ENCODE measurements around the gene PRR33.
"Not testable (repeated sequence)": the region's sequence is repeated elsewhere in the genome, so short reads cannot be mapped to it uniquely, and the experiment has no call there.

Gene PRR33

DNA sequence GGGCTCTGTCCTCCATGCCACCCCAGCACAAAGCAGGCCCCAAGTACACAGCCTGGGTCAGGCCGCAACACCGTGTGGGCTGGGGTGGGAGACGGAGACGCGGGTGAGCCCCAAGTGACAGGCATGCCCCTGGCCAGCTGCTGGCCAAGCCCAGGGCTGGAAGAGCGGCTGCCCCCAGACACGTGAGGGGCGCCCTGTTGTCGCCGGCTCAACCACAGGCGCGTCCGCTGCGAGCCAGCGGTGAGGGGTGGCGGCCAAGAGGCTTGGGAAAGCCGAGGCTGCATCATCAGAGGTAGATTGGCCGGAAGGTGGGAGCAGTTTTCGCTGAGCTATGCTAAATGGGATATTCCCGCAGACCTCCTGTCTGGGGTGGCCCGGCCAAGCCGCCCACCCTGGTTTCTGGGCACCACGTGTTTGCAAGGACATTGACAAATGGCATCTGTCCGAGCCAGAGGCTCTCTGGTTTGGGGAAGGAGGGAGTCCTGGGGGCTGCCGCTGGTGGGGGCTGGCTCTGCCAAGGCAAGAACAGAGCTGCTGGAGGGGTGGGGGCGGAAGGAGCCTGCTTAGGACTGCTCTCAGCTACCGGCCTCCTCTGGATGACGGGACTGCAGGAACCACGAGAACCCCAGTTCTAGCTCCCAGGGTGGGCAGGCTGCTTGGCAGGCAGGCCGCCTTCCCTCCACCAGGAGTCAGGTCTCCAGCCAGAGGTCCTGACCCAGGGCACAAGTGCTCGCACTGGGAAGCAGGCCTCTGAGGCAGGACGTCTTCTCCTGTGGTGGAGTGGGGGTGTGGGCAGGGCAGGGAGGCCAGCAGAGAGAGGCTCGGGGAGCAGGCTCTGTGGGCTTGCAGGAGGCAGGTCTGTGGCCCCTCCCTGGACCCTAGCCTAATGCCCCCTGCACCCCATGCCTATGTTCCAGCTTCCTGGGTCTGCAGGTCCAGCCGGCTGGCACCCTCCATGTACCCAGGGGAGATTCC is 552 bp downstream of the PRR33 start:
- peaks cover 20% of the 10 kb centered on the region for H3K4me1 Mint-ChIP-seq (ENCODE audit: low read depth)
- H3K36me3 Mint-ChIP-seq (ENCODE audit: low read depth): peaks cover 38% of the 10 kb centered on the region
- no peak overlapping the region for H3K27ac Mint-ChIP-seq
- H3K4me3 Mint-ChIP-seq: peak overlapping the region; percentile 73
- no peak for DNase-seq (ENCODE audit: low spot score)
- H3K9me3 Mint-ChIP-seq: no peaks in the 10 kb centered on the region
- peaks cover 5% of the 10 kb centered on the region for H3K27me3 Mint-ChIP-seq (ENCODE audit: low read depth)

DNA sequence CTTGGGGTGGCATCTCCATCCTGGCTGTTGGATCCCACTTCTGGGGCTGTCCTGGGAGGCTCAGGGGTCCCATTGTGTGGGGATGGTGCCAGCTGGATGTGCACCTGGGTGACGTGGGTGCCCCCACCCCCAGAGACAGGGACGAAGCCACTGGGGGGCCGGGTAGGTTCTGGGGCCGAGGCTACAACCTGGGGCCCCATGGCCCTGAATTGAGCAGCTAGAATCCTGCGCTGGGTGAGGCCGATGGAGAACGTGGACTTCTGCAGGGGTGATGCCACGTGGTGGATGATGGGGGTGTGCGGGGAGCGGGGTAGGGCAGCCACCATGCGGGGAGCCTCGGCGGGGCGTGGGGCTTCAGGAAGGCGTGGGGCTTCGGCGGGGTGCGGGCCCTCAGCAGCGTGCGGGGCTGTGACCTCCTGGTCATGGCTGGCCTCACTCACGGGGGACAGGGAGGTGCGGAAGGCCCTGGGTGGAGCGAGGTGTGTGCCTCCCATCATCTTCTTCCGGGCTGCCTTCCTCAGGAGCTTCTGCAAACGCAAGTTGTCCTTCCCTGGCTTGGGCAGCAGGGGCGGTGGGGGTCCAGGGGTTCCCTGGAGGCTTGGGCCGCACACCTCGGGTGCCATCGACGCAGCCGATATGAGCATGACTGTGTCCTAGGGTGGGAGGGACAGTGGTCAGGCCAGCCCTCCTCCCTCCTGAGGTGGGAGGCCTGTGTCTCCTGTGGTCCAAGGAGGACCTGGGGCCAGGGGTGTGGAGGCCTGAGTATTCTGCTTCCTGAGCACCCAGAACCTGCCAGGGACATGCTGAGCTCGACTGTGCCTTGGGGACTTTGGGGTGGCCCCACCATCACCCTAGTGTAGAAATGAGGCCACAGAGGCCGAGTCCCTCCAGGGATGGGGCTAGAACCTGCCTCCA is 1.5 kb downstream of the PRR33 start:
- Mint-ChIP-seq H3K36me3 (ENCODE audit: low read depth) (peaks cover 38% of the 10 kb centered on the region), H3K4me3 (peak overlapping the region; percentile 73), H3K4me1 (ENCODE audit: low read depth) (peaks cover 20% of the 10 kb centered on the region), H3K27ac (peak overlapping the region; percentile 67), H3K27me3 (ENCODE audit: low read depth) (no peaks in the 10 kb centered on the region), H3K9me3 (no peaks in the 10 kb centered on the region)
- DNase-seq (ENCODE audit: low spot score): no peak

DNA sequence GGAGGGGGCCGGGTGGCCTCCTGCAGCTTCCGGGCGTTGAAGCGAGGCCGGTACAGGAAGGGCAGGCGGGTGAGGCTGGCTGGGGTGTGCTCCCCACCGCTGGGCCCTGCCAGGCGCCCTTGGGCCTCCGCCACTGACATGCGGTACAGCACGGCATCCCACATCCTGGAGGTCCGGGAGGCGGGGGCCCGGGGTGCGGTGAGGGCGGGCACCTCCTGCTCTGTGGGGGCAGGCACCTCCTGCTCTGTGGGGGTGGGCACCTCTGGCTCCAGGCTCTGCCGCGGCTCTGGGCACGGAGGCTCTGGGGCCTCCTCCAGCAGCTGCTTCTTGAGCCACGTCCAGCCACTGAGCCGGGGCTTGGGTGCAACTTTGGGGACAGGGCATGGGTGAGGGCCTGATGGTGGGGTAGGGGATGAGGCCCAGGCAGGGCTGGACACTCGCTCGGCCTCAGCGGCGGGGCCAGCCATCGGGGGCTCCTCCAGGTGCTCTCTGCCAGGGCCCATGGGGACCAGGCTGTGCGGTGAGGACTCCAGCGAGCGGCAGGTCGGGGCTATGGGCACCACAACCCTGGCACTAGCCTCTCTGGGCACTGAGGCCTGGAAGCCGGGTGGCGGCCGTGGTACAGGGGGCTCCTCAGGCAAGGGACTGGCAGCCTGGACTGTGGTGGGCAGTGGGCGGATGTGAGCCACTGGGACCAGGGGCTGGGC is 2.3 kb downstream of the PRR33 start:
- Mint-ChIP-seq H3K4me1 (ENCODE audit: low read depth) (peaks cover 20% of the 10 kb centered on the region), H3K27me3 (ENCODE audit: low read depth) (no peaks in the 10 kb centered on the region), H3K4me3 (peak overlapping the region; percentile 73), H3K27ac (peak overlapping the region; percentile 92), H3K36me3 (ENCODE audit: low read depth) (peaks cover 38% of the 10 kb centered on the region), H3K9me3 (no peaks in the 10 kb centered on the region)
- DNase-seq (ENCODE audit: low spot score): peak; percentile 72

DNA sequence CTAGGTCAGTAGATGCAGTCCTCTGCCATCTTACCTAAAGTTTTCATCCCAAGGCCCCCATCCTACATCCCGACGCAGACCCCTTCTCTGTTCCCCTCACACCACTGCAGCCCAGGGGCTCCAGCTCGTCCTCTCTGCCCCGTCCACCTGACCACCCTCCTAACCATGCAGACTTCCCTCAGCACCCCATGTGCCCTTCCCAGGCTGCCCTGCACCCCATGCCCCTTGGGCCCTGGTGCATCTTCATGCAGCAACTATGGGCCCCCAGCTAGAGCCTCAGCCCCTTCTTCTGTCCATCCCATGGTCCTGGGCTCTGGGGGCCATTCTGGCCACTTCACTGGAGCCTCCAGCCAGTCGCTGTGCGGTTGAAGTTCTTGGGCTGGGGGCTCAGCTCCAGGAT is 2.9 kb downstream of the PRR33 start:
- no peak for DNase-seq (ENCODE audit: low spot score)
- Mint-ChIP-seq H3K27me3 (ENCODE audit: low read depth) (no peaks in the 10 kb centered on the region), H3K36me3 (ENCODE audit: low read depth) (peaks cover 38% of the 10 kb centered on the region), H3K27ac (peak overlapping the region; percentile 92), H3K4me1 (ENCODE audit: low read depth) (peaks cover 20% of the 10 kb centered on the region), H3K4me3 (peak overlapping the region; percentile 73), H3K9me3 (no peaks in the 10 kb centered on the region)

DNA sequence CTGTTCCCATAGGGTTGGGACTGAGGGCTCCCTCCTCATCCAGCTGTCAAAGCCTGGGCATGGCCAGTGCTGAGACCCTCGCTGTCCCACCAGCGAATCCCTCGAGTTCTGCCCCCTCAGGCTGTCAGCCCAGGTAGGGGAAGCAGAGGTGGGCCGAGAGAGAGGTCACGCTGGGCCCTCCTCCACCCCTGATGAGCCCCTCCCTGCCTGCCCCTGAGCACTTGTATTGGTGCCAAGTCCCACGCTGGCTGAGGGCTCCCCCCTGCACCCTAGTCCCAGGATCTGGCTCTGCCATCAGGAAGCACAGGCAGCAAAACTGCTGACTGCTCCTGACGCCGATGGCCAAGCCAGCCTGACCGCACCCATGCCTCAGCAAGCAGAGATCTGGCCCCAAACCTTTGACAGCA is 3.3 kb downstream of the PRR33 start:
- peaks cover 16% of the 10 kb centered on the region for H3K4me1 Mint-ChIP-seq (ENCODE audit: low read depth)
- H3K27me3 Mint-ChIP-seq (ENCODE audit: low read depth): no peaks in the 10 kb centered on the region
- DNase-seq (ENCODE audit: low spot score): no peak
- H3K9me3 Mint-ChIP-seq: no peaks in the 10 kb centered on the region
- peaks cover 33% of the 10 kb centered on the region for H3K36me3 Mint-ChIP-seq (ENCODE audit: low read depth)
- peak overlapping the region; percentile 73 for H3K4me3 Mint-ChIP-seq
- peak overlapping the region; percentile 92 for H3K27ac Mint-ChIP-seq

DNA sequence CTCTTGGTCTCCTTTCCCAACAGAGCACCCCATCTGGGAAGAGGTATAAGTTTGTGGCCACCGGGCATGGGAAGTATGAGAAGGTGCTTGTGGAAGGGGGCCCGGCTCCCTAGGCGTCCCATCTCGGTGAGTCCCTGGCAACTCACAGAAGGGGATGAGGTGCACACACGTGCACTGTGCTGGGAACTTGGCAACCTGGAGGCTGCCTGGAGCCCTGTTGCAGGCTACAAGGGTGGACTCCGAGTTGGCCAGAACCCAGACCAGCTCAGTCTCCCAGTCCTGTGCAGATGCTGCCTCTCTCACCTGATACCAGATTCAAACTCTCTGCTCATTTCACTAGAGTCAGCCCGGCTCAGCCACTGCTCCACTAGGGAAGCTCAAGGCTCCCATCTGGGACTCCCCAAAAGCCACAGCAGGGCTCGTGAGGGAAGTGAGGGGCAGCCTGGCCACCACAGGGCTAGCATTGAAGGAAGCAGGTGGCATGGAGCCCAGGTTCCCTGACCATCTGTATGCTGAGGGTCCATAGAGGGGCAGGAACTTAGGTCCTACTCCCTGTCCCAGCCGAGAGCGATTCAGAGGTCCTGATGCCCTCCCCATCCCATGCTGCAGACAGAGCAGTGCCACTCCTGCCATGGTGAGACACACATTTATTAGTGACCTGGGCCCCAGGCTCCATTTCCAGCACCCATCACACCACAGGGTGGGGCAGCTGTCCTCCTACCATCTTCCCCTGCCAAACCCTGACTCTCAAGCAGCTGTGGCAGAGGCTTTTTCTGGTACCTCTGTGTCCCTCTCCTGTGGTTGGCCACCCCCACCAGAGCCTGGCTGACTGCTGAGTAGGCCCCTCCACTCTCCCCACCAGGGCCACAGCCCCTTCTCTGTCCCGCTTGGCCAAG is 4.0 kb downstream of the PRR33 start:
- Mint-ChIP-seq H3K27me3 (ENCODE audit: low read depth) (no peaks in the 10 kb centered on the region), H3K9me3 (no peaks in the 10 kb centered on the region), H3K4me3 (no peak overlapping the region), H3K27ac (peak overlapping the region; percentile 92), H3K36me3 (ENCODE audit: low read depth) (peaks cover 30% of the 10 kb centered on the region), H3K4me1 (ENCODE audit: low read depth) (peaks cover 16% of the 10 kb centered on the region)
- DNase-seq (ENCODE audit: low spot score): no peak

DNA sequence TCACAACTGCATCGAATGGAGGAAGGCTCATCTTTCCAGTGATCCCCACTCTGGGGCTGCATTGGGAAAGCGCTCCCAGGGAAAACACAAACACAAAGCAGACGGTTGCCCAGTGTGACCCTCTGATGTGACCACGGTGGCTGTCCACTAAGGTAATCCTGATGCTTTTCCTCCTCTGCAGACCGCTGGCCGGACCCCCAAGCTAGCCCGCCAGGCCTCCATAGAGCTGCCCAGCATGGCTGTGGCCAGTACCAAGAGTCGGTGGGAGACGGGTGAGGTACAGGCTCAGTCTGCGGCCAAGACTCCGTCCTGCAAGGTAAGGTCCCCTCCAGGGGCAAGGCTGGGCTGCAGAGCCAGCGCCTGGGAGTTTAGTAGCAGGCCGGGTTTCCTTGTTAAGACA is 5.1 kb downstream of the PRR33 start:
- H3K27me3 Mint-ChIP-seq (ENCODE audit: low read depth); H3K4me3 Mint-ChIP-seq; DNase-seq (ENCODE audit: low spot score); H3K9me3 Mint-ChIP-seq: not testable (repeated sequence)
- peaks cover 23% of the 10 kb centered on the region for H3K36me3 Mint-ChIP-seq (ENCODE audit: low read depth)
- peak overlapping the region; percentile 53 for H3K27ac Mint-ChIP-seq
- peaks cover 16% of the 10 kb centered on the region for H3K4me1 Mint-ChIP-seq (ENCODE audit: low read depth)

DNA sequence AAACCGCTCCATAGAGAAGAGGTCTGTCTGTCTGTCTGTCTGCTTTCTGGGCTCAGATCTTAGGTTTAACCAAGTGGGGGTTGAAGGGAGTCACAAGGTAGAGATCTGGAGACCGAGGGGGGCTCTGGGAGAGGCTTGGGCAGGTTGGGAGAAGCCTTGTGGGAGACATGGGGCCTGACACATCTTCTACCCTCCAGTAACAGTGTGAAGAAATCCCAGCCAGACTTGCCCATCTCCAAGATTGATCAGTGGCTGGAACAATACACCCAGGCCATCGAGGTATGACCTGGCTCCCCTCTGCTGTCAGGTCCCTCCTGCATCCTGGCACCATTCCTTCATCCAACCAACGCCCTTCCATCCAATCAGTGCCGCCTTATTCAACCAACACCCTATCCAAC is 7.4 kb downstream of the PRR33 start:
- Mint-ChIP-seq H3K9me3 (no peaks in the 10 kb centered on the region), H3K27me3 (ENCODE audit: low read depth) (no peaks in the 10 kb centered on the region), H3K36me3 (ENCODE audit: low read depth) (peaks cover 18% of the 10 kb centered on the region), H3K4me1 (ENCODE audit: low read depth) (peaks cover 14% of the 10 kb centered on the region), H3K4me3 (no peak overlapping the region), H3K27ac (no peak overlapping the region)
- DNase-seq (ENCODE audit: low spot score): no peak

DNA sequence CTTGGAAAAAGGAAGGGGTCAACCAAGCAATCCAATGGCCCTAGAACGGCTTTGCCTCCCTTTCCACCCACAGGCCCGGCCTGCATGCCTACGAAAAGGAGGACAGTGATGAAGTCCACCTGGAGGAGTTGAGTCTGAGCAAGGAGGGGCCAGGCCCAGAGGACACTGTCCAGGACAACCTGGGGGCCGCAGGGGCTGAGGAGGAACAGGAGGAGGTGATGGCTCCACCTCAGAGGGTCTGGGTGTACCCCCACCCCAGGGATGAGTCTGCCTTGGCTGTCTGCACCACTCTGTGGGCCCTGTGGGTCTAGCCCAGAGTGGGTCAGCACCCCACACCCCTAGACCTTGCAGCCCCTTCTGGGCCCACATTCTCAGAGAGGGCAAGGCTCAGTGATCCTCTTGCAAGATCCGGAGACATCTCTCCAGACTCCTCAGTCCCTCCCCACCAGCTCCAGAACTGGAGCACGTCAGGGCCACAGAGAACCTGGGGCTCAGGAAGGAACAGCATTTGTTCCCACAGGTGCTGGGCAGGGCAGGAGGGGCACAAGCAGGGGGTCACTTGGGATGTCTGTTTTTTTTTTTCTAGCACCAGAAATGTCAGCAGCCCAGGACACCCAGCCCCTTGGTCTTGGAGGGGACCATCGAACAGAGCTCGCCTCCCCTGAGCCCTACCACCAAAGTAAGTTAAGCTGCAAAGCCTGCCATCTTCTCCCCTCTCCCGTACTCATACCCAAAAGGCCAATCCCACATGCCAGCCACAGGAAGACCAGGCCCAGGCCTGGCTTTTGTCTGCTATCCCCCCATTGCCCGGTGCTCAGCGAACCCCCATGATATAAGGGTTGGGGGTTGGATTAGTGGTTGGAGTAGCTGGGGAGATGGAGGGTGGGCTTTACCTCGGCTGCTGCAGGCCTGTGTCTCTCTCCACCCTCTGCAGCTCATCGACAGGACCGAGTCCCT is 8.1 kb downstream of the PRR33 start:
- Mint-ChIP-seq H3K27me3 (ENCODE audit: low read depth) (no peaks in the 10 kb centered on the region), H3K27ac (no peak overlapping the region)

DNA sequence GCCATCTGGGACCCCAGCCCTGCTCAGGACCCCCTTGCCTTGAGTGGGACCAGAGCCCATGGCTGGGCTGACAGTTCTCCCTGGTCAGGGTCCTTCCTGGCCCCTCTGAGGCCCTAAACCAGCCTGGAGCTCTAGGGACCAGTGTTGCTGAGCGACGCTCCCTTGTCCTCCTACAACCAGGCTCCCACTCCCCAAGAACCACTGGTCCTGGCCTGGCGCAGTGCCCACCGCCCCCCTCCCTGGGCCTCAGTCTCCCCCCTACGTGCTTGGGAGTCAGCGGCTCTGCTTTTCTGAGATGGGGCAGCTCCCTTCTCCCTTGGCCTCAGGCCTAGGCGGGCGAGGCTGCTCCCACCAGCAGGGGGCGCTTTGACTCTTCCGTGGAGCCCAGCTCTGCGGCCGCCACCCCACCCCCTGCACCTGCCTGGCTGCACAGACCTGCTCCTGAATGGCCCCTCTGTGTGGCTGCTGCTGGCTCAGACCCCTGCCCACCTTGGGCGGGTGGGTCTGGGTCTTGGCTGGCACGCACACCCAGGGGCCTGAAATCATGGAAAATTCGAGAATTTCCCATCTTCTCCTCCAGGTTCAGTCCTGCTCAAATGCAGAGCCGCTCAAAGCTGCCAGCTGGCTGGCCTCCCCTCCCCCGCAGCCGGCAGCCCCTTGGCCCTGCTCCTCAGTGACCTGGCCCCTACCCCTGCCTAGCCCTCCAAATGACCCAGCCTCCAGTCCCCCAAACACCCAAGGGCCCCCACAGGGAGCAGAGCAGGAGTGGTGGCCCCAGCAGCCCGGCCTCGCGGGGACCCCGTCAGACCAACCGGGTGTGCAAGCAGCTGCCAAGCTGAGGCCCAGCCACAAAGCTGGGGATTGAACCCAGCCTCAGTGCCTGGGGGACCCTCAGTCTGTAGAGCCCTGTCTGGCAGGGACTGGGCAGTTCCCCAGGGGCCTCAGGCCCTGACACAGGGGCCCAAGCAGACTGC is 9.1 kb downstream of the PRR33 start:
- H3K9me3 Mint-ChIP-seq: no peaks in the 10 kb centered on the region
- peaks cover 3% of the 10 kb centered on the region for H3K4me1 Mint-ChIP-seq (ENCODE audit: low read depth)
- no peak overlapping the region for H3K27ac Mint-ChIP-seq
- DNase-seq (ENCODE audit: low spot score): peak; percentile 60
- H3K36me3 Mint-ChIP-seq (ENCODE audit: low read depth): peaks cover 6% of the 10 kb centered on the region
- H3K27me3 Mint-ChIP-seq (ENCODE audit: low read depth): no peaks in the 10 kb centered on the region
- no peak overlapping the region for H3K4me3 Mint-ChIP-seq

More for the DNA sequence above, 8.1 kb downstream of the PRR33 start:
- Mint-ChIP-seq H3K36me3 (ENCODE audit: low read depth) (peaks cover 14% of the 10 kb centered on the region), H3K9me3 (no peaks in the 10 kb centered on the region), H3K4me1 (ENCODE audit: low read depth) (peaks cover 10% of the 10 kb centered on the region), H3K4me3 (no peak overlapping the region)
- DNase-seq (ENCODE audit: low spot score): no peak
